GM12878 (cell line): ENCODE measurements around the gene NECTIN1. TPM values are rescaled to one million over a fixed set of nuclear protein-coding genes. Genes with fewer than 3 reads are reported as not detected.

ENCODE experiments used
- CBFB ChIP-seq: IDR thresholded peaks from 2 replicates; pipeline ENCODE4 v1.6.1; 2016; ENCODE audit warnings: antibody characterized with exemption, low read depth
- NFXL1 ChIP-seq: fragments of 450-650 bp; IDR thresholded peaks from 2 replicates; pipeline ENCODE4 v1.6.1; 2017; ENCODE audit warnings: antibody characterized with exemption, mild to moderate bottlenecking, borderline replicate concordance
- SPI1 ChIP-seq: IDR thresholded peaks from 2 replicates; pipeline ENCODE4 v1.6.1; 2011; ENCODE audit warnings: low read depth, mild to moderate bottlenecking, low read length, moderate library complexity, borderline replicate concordance; ENCODE audit not compliant: insufficient read depth
- polyA plus RNA-seq, 11 experiments: library from polyadenylated mRNA; depleted of rRNA in 4 of 11; unstranded in 6 of 11; stranded (reverse) in 5 of 11; fragments of >200 nt; fragmentation: Nextera tagmentation in 4 of 11; fragmentation: Illumina TruSeq in 1 of 11; extraction: Ambion mirVana in 4 of 11; extraction: Trizol in 1 of 11; gene quantifications; 1 replicate in 1 of 11; 2 replicates in 10 of 11; pipeline versions ENCODE4 v1.2.1 to v1.2.3, GENCODE V29; 2011 to 2016; ENCODE audit warnings: inconsistent platforms in 2 of 11, missing spikeins in 2 of 11, low read depth in 1 of 11
- total RNA-seq, 4 experiments: library from RNA; depleted of rRNA in 3 of 4; stranded (reverse); fragments of >200 nt in 3 of 4; fragmentation: Illumina TruSeq in 1 of 4; extraction: Trizol in 1 of 4; gene quantifications; 2 replicates each; pipeline versions ENCODE4 v1.2.1 to v1.2.3, GENCODE V29; 2013 to 2021
- TF ChIP-seq, protein P1 (sequence below): fragments of 450-650 bp; conservative IDR thresholded peaks from 2 replicates; pipeline ENCODE4 v1.6.1; 2017; ENCODE audit warnings: mild to moderate bottlenecking, moderate library complexity
- TF ChIP-seq, protein P2 (sequence below): fragments of 450-650 bp; IDR thresholded peaks from 2 replicates; pipeline ENCODE4 v1.6.1; 2017; ENCODE audit warnings: mild to moderate bottlenecking, low read depth, inconsistent platforms; ENCODE audit not compliant: poor library complexity, severe bottlenecking
- TF ChIP-seq, protein P3 (sequence below): IDR thresholded peaks from 2 replicates; pipeline ENCODE4 v1.6.1; 2011; ENCODE audit warnings: mild to moderate bottlenecking, low read depth, low read length, moderate library complexity; ENCODE audit not compliant: insufficient replicate concordance

NECTIN1 gene
- total and polyA plus RNA-seq, 10 of the 15 experiments (the other 5 are each of a cell fraction or from before 2014, with no cell fraction given) = 0.97 to 9.2 (median 2.3) TPM

DNA sequence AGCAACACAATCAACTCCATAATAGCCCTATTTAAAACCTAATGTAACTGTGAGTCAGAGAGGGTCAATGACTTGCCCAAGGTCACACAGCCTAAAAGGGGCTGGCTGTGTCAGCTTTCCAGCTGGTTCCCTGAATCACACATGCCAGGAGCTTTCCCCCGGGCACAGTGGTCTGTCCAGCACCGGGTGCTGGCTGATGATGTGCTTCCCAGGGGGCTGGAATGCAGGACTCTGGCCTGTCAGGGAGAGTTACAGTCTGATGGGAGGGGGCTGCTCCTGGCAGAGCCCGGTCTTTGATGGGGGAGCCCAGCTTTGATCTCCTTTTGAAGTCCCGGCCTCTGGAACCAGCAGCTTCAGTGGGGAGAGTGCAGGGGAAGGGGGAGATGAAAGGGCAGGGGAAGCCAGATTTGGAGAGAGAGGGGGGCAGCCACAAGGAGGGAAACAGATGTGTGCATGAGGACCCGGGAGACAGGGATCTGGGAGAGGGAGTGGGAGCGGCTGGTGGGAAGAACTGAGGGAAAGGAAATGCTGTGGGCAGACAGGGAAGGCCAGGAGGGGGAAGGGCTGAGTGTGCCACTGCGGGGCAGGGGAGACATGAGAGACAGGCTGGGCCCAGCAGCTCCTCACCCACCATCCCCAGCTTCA is 102.7 kb downstream of the NECTIN1 start (continued):
- TF ChIP-seq, protein P1, sequence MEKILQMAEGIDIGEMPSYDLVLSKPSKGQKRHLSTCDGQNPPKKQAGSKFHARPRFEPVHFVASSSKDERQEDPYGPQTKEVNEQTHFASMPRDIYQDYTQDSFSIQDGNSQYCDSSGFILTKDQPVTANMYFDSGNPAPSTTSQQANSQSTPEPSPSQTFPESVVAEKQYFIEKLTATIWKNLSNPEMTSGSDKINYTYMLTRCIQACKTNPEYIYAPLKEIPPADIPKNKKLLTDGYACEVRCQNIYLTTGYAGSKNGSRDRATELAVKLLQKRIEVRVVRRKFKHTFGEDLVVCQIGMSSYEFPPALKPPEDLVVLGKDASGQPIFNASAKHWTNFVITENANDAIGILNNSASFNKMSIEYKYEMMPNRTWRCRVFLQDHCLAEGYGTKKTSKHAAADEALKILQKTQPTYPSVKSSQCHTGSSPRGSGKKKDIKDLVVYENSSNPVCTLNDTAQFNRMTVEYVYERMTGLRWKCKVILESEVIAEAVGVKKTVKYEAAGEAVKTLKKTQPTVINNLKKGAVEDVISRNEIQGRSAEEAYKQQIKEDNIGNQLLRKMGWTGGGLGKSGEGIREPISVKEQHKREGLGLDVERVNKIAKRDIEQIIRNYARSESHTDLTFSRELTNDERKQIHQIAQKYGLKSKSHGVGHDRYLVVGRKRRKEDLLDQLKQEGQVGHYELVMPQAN = no peak
- TF ChIP-seq, protein P2, sequence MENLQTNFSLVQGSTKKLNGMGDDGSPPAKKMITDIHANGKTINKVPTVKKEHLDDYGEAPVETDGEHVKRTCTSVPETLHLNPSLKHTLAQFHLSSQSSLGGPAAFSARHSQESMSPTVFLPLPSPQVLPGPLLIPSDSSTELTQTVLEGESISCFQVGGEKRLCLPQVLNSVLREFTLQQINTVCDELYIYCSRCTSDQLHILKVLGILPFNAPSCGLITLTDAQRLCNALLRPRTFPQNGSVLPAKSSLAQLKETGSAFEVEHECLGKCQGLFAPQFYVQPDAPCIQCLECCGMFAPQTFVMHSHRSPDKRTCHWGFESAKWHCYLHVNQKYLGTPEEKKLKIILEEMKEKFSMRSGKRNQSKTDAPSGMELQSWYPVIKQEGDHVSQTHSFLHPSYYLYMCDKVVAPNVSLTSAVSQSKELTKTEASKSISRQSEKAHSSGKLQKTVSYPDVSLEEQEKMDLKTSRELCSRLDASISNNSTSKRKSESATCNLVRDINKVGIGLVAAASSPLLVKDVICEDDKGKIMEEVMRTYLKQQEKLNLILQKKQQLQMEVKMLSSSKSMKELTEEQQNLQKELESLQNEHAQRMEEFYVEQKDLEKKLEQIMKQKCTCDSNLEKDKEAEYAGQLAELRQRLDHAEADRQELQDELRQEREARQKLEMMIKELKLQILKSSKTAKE = no peak
- TF ChIP-seq, protein P3, sequence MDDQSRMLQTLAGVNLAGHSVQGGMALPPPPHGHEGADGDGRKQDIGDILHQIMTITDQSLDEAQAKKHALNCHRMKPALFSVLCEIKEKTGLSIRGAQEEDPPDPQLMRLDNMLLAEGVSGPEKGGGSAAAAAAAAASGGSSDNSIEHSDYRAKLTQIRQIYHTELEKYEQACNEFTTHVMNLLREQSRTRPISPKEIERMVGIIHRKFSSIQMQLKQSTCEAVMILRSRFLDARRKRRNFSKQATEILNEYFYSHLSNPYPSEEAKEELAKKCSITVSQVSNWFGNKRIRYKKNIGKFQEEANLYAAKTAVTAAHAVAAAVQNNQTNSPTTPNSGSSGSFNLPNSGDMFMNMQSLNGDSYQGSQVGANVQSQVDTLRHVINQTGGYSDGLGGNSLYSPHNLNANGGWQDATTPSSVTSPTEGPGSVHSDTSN = no peak
- TF ChIP-seq SPI1 (no peak), NFXL1 (no peak), CBFB (no peak)
- TF ChIP-seq, all 136 proteins: peak for 0
